Measurements from ENCODE around the gene TSSK3. TPM values are rescaled to one million over a fixed set of nuclear protein-coding genes. Genes with fewer than 3 reads are reported as not detected.

Gene TSSK3
- total and polyA plus RNA-seq, 2 donors (not counting 3 experiments of a cell fraction or from before 2014, with no cell fraction given), result 0.42 to 0.65 TPM

DNA sequence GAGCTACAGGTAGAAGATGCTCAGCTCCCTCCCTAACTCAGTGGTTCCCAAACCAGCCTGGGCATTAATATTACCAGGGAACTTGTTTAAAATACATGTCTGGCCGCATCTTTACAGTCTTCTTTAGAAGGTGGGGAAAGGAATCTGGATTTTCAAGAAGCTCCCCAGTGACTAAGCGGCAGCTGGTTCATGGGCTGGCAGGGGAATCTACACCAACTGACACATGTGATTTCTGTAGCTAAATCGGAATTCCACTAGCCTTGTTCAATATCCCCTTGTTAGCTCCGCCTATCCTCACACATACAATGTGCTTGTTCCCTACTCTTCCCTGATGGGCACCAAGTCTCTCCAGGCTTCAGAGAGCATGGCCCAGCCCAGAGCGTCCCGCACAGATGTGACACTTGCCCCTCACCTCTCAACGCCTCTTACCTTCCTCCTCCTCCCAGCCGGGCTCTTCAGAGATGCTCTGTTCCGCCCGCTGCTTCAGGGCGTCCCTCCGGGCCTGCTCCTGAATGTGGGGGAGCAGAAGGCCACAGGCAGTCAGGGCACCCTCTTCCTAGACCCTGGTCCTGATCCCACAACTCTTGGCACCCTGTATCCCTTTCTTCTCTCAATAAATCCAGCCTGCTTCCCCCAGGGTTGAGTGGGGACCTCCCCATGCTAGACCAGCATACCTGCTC, 15.3 kb downstream of the TSSK3 start:
- no TSS peak for BruUV-seq (replicated peaks)
- ChIA-PET POLR2A (interaction anchor here (1.1 kb wide), 1 partner anchor 42 kb away, joined by 4 read pairs; the partner anchor contains the start of gene MARCKSL1), CTCF (interaction anchor here (1.6 to 2.1 kb wide), 2 partner anchors 24 to 162 kb away, joined by 8 read pairs; no protein-coding TSS in a partner anchor)
- dilution Hi-C loops (cut with MboI; ENCODE audit: extremely low pct_ligation_motif_present, low sequenced_read_pairs) (no loop called here), intact Hi-C loops (cut with micrococcal nuclease) (no loop called here)
- H4K20me1 ChIP-seq (replicated peaks; ENCODE audit: control insufficient read depth, extremely low read depth, insufficient read depth, low read length), result no peaks in the 10 kb centered on the region
- no peaks in the 10 kb centered on the region for H3K79me2 ChIP-seq (ENCODE audit: control insufficient read depth, insufficient read depth, low read length)
- H3K9ac ChIP-seq (replicated peaks; ENCODE audit: extremely low read depth, insufficient read depth, low read length), result no peak overlapping the region
- FAIRE-seq (no peak), DNase-seq (ENCODE audit: low read depth, low spot score) (no peak)
- H3K4me2 ChIP-seq (ENCODE audit: insufficient read depth, low read length), result no peak overlapping the region
- H3K36me3 ChIP-seq (ENCODE audit: control insufficient read depth in 2 of 2, extremely low read depth in 1 of 2, insufficient read depth in 2 of 2, low read length in 2 of 2), result peaks cover 26 to 57% of the 10 kb centered on the region in 2 experiments
- H2AFZ ChIP-seq (ENCODE audit: low read depth, low read length), result no peak overlapping the region
- H3K27ac ChIP-seq (ENCODE audit: insufficient read depth, low read depth, low read length), result no peak overlapping the region
- no peaks in the 10 kb centered on the region for H3K9me1 ChIP-seq (replicated peaks; ENCODE audit: control insufficient read depth, extremely low read depth, insufficient read depth, low read length)
- H3K4me3 ChIP-seq (replicated peaks in 1 of 3; ENCODE audit: insufficient read depth in 1 of 3, low read depth in 1 of 3, low read length in 3 of 3), result no peak overlapping the region
- H3K4me1 ChIP-seq (ENCODE audit: control insufficient read depth, extremely low read depth, insufficient read depth, low read length), result no peaks in the 10 kb centered on the region
- TF ChIP-seq GATA2 (IDR thresholded peaks at IDR 0.05; ENCODE audit: insufficient read depth, insufficient read length, low read depth, low read length) (no peak), JUN (IDR thresholded peaks at IDR 0.05; ENCODE audit: borderline replicate concordance, insufficient read depth, insufficient read length, low read depth) (no peak), EZH2 (IDR thresholded peaks at IDR 0.05; ENCODE audit: borderline replicate concordance, low read depth, low read length, severe bottlenecking) (no peak), FOS (IDR thresholded peaks at IDR 0.05; ENCODE audit: borderline replicate concordance, insufficient read depth, low read length) (no peak), POLR2AphosphoS5 (IDR thresholded peaks at IDR 0.05; ENCODE audit: insufficient read depth, low read depth, low read length) (no peak)
- TF ChIP-seq, protein P1, sequence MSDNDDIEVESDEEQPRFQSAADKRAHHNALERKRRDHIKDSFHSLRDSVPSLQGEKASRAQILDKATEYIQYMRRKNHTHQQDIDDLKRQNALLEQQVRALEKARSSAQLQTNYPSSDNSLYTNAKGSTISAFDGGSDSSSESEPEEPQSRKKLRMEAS (IDR thresholded peaks at IDR 0.05; ENCODE audit: insufficient read depth, insufficient read length), result no peak
- TF ChIP-seq, protein P2, sequence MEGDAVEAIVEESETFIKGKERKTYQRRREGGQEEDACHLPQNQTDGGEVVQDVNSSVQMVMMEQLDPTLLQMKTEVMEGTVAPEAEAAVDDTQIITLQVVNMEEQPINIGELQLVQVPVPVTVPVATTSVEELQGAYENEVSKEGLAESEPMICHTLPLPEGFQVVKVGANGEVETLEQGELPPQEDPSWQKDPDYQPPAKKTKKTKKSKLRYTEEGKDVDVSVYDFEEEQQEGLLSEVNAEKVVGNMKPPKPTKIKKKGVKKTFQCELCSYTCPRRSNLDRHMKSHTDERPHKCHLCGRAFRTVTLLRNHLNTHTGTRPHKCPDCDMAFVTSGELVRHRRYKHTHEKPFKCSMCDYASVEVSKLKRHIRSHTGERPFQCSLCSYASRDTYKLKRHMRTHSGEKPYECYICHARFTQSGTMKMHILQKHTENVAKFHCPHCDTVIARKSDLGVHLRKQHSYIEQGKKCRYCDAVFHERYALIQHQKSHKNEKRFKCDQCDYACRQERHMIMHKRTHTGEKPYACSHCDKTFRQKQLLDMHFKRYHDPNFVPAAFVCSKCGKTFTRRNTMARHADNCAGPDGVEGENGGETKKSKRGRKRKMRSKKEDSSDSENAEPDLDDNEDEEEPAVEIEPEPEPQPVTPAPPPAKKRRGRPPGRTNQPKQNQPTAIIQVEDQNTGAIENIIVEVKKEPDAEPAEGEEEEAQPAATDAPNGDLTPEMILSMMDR (IDR thresholded peaks at IDR 0.05; ENCODE audit: extremely low read depth in 1 of 2, insufficient read depth in 1 of 2, low read depth in 1 of 2, low read length in 2 of 2), result no peak
- H3K27me3 ChIP-seq (ENCODE audit: control insufficient read depth in 2 of 2, insufficient read depth in 2 of 2, low read length in 2 of 2), result no peaks in the 10 kb centered on the region
- no peaks in the 10 kb centered on the region for H3K9me3 ChIP-seq (replicated peaks; ENCODE audit: control insufficient read depth, insufficient read depth, low read length)
